Adipose tissue (tissue), 3 donors: ENCODE data around the gene WDR45. TPM values are rescaled to one million over a fixed set of nuclear protein-coding genes. Genes with fewer than 3 reads are reported as not detected.

Experiments used
- H3K27ac ChIP-seq: one replicate; pipeline ENCODE4 v1.5.1; 2013; ENCODE audit warnings: low read depth, low read length
- WGBS, 3 donors: extraction: QIAGEN DNeasy Blood & Tissue Kit; methylation state at CpG; one replicate each; pipeline ENCODE4 v1.1.7; 2013; 5-methylcytosine and 5-hydroxymethylcytosine counted together
- polyA plus RNA-seq, 3 donors: library from polyadenylated mRNA; stranded (reverse); fragments of 200-250 nt; gene quantifications; one replicate each; pipeline ENCODE4 v1.2.3, GENCODE V29; 2013
- donor health status: healthy with polysubstance abuse.
- donor health status: Bipolar disorder and iron deficiency.
- donor health status: healthy.

The WDR45 gene
- polyA plus RNA-seq, 3 donors = 49.9 to 92.9 (median 88.5) TPM

DNA sequence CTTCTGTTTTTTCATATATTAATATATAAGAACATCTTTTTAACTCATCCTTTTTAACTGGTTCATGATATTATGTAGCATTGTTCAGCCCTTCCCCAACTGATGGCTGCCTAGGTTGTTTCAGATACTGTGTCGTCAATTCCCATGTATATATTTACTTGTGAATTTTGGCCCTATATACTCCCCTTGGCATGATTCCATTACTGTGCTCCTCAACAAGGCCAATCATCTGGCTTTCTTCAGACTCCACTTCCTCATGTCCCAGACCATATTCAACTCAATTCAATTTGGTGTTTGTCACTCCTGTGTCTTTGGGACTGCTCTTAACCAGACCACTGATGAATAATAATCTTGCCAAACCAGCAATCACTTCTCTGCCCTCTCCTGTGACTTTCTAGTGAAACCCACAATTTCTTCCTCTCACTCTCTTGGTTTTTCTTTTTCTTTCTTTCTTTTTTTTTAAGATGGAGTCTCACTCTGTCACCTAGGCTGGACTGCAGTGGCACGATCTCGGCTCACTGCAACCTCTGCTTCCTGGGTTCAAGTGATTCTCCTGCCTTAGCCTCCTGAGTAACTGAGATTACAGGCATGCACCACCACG is 2.7 kb upstream of the WDR45 start:
- 69 to 78% (median 74%) methylated on average over 4 of the region's 4 CpGs for WGBS, 3 donors
- no peak overlapping the region for H3K27ac ChIP-seq

DNA sequence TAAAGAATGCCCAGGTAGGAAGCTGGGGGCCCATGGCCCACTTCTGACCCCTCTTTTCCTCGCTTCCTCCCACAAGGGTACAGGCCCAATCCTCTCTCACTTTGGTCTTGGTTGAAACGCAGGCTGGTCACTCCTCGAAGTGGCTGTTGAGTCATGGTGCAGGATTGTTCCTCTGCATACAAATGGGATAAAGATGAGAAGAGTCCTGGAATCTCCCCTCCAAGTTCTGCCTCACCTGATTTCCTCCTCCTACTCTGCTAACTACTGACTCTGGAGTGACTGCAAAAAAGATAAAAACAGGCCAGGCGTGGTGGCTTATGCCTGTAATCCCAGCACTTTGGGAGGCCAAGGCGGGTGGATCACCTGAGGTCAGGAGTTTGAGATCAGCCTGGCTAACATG is 1.7 kb downstream of the WDR45 start:
- no peak overlapping the region for H3K27ac ChIP-seq
- 77 to 86% (median 82%) methylated on average over 5 of the region's 5 CpGs for WGBS, 3 donors

DNA sequence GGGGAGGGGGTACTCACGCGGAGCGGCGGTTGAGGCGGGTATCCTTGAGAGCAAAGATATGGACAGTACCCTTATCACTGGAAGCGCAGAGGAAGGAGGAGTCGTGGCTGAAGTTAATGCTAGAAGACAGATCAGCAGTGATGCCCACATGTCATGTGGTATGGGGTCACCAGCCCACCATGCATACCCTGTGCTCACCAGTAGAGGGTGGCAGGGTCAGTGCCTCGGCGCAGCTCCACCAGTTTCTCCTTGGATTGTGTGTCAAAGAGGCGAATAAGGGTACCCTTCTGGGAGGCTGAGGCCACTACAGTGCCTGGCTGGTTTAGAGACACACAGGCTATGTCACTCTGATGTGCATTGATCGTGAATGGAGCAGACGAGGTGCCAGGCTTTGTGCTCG is 4.3 kb downstream of the WDR45 start:
- 90 to 94% (median 90%) methylated on average over 7 to 13 of the region's 13 CpGs for WGBS, 3 donors
- no peak overlapping the region for H3K27ac ChIP-seq

DNA sequence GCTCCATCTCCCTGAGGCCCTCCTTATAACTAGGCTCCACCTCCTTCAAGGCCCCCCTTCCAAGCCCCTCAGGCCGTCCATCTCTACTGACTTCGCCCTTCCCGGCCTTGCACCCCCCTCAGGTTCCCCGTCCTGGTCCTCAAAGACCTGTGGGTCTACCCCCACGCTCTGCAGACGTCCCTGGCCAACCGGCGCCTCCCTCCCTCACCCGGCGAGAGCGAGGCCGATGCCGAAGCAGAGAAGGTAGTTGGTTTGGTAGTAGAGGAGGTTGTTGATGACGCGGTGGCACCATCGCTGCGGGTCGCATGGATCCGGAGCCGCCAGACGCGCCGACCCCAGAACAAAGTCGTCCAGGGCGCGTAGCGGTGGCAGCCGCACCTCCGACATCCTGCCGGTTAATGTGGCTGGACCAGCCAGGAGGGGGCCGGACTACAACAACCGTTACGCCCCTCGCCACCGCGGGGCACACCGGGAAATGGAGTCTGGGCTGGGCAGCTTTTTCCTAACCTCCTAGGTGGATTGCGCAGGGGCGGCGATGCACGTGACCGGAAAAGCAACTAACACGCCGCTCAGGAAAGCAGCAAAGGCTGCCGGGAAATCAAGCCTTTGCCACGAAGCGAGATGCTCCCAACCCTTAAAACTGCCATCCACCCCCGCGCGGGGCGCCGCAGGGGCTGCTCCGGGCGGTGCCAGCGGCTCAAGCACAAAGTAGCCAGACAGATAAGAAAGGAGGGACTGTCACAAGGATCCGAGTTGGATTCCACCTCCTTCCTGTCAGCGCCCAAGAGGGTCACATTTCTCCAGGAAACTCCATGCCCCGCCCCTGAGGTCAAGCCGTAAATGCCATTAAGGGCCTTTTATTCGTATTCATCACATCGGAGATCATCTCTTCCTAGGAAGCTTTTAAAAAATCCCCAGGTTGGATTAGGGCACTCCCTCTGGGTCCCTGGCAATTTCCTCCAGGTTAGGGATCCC is 5.8 kb downstream of the WDR45 start, which contains the start of gene PRAF2:
TSS of gene PRAF2 (minus strand) at position 402 of the 975 bp plus-strand sequence. CDS start at position 387, 15 bp downstream.
- H3K27ac ChIP-seq = no peak within 1 kb of the TSS
- 2 to 37% (median 4%) methylated on average over 39 to 61 of the region's 61 CpGs for WGBS, 3 donors

DNA sequence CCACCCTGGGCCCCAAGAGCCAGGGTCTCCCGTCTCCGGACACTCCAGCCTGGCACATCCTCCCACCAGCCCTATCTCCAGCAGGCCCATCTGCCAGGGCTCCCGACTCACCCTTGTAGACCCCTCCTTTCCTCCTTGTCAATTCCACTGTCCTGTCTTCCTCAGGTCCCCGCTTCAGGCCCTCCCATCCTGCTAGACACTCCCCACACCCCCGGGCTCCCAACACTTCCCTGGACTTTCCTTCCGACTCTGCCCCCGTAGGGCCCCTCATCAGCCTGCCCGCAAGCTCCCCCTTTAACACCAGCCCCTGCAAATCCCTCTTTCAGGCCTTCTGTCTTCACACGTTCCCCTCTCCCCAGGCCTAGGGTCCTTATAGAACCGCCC is 7.0 kb downstream of the WDR45 start:
- no peak overlapping the region for H3K27ac ChIP-seq
- WGBS, 3 donors = 37 to 58% (median 48%) methylated on average over 9 to 10 of the region's 10 CpGs

DNA sequence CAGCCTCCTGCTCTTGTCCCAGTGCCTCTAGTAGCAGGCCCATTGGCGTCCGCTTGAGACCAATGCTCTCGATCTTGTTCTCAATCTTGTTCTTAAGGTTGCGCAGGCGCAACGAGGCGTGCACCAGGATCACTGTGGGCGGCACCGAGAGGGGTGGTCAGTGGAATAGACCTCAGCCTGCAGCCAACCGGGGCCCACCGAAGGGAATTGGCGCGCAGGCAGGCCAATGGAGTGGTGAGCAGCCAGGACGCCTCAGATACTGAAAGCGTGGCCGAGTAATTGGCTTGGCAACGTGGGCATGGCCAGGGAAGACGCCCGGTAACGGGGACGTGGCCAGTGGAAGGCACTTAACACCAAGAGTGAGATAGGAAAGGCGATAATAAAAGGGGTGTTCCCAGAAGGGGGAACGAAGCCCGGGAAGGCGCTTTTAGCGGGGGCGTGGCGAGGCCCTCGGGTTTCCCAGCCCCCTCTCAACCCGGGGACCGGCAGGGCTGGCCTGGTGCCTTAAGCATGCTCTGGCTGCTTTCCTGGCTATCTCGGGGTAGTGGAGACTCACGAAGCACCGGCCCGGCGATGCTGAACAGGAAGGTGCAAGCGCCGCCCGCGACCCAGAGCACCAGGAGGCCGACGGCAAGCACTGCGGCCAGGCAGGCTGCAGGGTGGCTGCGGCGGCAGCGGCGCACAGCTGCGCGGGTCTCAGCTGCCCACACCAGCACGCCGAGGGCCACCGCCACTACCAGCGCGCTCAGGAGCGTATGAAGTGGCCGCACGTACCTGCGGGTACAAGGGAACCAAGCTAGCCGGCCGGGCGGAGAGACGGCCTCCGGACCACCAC is 7.6 kb downstream of the WDR45 start:
- no peak overlapping the region for H3K27ac ChIP-seq
- WGBS, 3 donors = 25 to 63% (median 47%) methylated on average over 34 to 63 of the region's 63 CpGs

DNA sequence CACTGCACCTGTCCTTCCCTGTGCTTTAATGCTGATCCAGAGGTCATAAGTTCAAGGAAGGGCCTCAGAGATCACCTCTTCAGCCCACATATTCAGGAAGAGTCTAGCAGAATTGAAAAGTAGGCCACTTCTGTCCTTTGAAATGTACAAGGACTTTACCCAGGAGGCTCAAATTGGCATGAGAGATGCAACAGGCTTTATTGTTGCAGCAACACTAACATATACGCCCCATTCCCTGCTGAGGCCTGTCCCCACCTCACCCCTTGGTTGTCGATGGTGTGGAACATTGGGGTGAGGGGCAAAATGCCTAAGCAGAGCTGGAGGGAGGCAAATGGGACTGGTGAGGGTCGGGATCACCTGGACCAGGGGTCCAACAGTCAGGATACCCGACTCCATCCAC is 8.7 kb downstream of the WDR45 start:
- H3K27ac ChIP-seq = no peak overlapping the region
- WGBS, 3 donors = 76 to 93% (median 87%) methylated on average over 4 of the region's 4 CpGs

DNA sequence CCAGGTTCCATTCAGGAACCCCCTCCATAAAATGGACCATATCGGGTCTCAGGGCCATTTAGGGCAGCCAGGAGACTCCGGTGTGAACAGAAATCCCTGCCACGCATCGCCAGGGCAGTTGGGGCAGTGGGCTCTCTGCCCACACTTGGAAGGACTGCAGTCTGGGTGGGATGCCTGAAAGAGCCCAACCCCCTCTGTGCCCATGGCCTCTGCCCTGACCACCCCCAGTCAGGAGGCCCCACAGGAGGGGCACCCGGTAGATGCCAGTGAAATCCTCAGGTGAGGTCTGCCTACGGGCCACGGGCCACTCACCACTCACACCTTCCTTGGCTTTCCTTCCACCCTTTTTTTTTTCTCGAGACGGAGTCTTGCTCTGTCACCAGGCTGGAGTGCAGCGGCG is 10.6 kb downstream of the WDR45 start:
- no peak overlapping the region for H3K27ac ChIP-seq
- WGBS, 3 donors = 85 to 94% (median 91%) methylated on average over 7 to 11 of the region's 11 CpGs

DNA sequence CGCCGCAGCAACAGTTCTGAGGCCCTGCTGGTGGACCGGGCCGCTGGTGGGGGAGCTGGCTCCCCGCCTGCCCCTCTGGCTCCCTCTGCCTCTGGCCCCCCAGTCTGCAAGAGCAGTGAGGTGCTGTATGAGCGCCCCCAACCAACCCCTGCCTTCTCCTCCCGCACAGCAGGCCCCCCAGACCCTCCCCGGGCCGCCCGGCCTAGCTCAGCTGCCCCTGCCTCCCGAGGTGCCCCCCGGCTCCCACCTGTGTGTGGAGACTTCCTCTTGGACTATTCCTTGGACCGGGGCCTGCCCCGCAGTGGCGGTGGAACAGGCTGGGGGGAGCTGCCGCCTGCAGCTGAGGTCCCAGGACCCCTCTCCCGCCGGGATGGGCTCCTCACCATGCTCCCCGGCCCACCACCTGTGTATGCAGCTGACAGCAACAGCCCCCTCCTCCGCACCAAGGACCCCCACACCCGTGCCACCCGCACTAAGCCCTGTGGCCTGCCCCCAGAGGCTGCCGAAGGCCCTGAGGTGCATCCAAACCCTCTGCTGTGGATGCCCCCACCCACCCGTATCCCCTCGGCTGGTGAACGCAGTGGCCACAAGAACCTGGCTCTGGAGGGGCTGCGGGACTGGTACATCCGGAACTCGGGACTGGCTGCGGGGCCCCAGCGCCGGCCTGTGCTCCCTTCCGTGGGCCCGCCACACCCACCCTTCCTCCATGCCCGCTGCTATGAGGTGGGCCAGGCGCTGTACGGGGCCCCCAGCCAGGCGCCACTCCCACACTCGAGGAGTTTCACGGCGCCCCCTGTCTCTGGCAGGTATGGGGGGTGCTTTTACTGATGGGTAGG is 12.2 kb downstream of the WDR45 start:
- 82 to 94% (median 93%) methylated on average over 28 to 41 of the region's 41 CpGs for WGBS, 3 donors
- H3K27ac ChIP-seq = no peak overlapping the region

DNA sequence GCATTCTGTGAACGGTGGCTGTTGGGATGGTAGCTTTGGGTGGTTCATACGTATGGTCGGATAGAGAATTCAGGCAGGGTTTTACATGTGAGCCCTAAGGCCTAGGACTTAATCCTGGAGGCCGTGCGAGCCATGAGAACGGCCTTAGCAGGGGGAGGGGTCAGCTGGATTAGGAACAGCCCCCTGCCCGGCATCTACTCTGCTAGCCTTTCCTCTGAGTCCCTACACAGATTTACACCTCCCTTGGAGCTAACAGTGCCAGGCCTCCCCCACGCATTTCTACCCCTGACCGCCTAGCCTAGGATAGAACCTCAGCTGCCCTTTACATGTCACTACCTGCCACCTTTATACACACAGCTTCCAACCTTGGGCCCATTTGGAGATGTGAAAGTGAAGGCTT is 13.0 kb downstream of the WDR45 start:
- WGBS, 3 donors = 71 to 80% (median 72%) methylated on average over 8 to 9 of the region's 9 CpGs
- no peak overlapping the region for H3K27ac ChIP-seq

DNA sequence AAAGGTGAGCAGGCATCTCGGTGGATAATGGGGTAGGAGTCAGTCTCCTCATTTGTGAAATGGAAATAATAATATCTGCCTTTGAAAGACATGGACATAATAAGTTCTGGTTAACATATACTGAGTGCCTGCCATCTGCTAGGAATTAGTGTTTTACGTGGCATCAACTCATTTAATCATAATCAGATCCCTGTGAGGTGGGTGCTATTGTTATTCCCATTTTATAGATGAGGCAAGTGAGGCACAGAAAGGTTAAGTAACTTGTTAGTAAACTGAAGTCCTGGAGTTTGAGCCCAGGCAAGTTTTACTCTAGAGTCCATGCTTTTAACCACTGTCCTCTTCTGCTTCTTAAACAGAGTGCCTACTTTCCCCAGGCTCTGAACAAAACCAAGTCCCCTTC is 13.4 kb downstream of the WDR45 start:
- no peak overlapping the region for H3K27ac ChIP-seq
- 66 to 97% (median 91%) methylated on average over 2 of the region's 2 CpGs for WGBS, 3 donors

DNA sequence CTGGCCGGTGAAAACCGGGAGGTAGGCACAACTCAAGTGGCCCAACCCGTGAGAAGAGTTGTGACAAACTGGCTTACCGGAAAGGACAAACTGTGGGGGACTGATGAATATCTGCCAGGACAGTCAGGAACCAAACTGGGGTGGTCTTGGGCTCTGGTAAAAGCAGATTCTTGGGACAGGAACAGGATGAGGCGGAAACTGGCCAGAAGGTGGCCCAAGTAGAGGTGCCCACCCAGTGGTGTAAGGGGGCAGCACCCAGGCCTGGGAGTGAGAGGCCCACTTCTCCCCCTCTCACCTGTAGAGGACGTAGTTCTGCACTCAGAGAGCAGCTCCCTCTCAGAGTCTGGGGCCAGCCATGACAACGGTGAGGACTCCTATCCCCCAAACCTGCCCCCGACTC is 15.0 kb downstream of the WDR45 start:
- 88 to 92% (median 91%) methylated on average over 7 to 8 of the region's 8 CpGs for WGBS, 3 donors
- no peak overlapping the region for H3K27ac ChIP-seq

DNA sequence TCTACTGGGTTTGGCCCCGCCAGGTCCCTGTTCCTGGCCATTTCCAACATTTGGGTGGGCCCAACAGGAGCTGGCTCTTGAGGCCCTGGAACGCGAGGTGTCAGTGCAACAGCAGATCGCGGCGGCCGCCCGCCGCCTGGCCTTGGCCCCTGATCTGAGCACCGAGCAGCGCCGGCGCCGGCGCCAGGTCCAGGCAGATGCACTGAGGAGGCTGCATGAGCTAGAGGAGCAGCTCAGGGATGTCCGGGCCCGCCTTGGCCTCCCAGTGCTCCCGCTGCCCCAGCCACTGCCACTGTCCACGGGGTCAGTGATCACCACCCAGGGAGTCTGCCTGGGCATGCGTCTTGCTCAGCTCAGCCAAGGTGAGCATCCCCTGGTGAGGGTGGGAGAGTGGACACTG is 15.4 kb downstream of the WDR45 start:
- no peak overlapping the region for H3K27ac ChIP-seq
- 85 to 98% (median 95%) methylated on average over 17 to 20 of the region's 20 CpGs for WGBS, 3 donors

DNA sequence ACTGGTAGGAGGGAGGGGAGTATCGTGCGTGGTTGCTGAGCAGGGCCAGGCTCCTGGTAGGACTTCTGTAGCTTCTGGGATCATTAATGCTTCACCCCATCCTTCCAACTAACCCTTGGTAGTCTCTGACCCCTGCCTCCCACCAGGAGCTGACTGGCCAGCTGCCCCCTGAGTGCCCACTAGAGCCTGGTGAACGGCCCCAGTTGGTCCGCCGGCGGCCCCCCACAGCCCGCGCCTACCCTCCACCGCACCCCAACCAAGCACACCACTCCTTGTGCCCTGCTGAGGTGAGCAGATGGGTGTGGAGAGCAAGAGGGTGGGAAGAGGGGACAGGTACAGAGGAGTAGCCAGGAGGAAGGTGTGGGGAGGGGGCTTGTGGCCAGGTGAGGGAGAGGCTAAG is 16.0 kb downstream of the WDR45 start:
- WGBS, 3 donors = 93 to 96% (median 95%) methylated on average over 8 to 9 of the region's 9 CpGs
- no peak overlapping the region for H3K27ac ChIP-seq

DNA sequence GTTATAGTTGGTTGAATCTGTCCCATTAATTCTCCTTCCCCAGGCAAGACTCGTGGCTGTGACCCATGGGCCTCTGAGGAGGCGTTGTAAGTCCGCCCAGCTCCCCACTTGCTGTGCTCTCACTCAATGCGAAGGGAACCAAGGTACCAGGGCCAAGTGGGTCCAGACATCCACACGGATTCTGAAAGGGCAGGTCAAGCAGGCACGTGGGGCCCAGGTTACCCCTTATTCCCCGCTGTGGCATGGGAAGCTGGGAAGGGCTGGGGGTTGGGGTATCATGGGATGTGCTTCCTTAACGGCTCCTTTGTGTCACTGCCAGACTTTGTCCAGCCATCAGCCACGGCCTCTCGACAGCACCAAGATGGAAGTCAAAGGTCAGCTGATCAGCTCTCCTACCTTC is 17.8 kb downstream of the WDR45 start:
- no peak overlapping the region for H3K27ac ChIP-seq

DNA sequence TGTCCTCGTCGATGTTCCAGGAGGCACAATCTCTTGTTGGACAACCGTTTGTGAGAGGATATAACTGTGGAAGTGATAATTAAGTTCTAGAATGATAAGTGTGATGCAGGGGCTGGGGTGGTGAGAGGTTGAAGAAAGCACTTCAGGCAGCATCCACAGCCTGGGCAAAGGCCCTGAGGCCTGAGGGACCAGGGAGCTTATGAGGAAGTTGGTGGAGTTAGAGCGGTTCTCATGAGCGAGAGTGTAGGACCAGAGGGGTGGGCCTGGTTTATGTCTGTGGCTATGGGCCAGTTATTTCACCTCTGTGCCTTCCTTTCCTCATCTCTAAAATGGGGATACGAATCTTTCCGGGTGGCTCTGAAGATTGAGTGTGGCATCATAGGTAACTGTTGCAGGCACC is 18.2 kb downstream of the WDR45 start:
- WGBS, 3 donors = 85 to 89% (median 87%) methylated on average over 5 to 7 of the region's 7 CpGs
- no peak overlapping the region for H3K27ac ChIP-seq

More for the DNA sequence above, 17.8 kb downstream of the WDR45 start:
- WGBS, 3 donors = 79 to 91% (median 80%) methylated on average over 7 to 10 of the region's 10 CpGs

DNA sequence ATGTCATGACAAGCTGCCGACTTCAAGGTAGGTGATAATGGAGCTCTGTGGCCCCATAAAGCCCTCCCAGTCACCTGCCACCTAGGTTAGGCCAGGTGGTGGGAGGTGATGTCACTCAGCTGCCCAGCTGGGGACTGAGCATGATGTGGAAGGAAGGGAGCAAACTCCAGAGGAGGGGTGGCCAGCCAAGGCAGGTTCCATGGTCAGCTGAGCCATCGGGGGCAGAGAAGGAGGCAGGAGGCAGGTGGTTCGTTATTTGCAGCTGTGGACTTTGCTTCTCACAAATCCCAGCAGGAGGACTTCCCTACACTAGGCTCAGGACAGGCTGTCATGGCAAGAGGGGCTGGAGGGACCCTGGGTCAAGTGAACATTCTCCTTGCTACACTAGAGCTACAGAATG is 18.8 kb downstream of the WDR45 start:
- WGBS, 3 donors = 59 to 84% (median 62%) methylated on average over 2 to 3 of the region's 3 CpGs
- no peak overlapping the region for H3K27ac ChIP-seq

DNA sequence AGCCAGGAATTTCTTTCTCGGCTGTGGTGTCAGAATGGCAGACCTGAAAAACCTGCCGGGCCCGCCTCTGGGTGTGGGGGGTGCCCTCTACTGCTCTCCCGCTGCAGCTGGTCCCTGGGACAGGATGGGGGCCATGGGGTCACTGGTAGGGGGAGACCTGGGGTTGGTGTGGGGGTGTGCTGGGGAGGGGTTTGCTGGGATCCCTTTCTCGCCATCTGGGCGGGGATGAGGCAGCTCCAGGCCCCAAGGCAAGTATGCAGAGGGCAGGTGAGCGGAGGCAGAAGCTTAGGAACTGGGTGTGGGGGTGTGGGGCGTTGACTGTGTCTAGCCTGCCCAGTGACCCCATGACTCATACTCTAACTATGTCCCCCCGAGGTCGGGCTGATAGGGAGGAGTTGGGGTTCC is 20.0 kb downstream of the WDR45 start:
- no peak overlapping the region for H3K27ac ChIP-seq
- WGBS, 3 donors = 8 to 70% (median 59%) methylated on average over 5 to 10 of the region's 10 CpGs
